ENCODE results near the gene RBM10. TPM values are rescaled to one million over a fixed set of nuclear protein-coding genes. Genes with fewer than 3 reads are reported as not detected.

The RBM10 gene
- total RNA-seq, 5 donors from 2014 or later (not counting 1 experiment from before 2014, with no cell fraction given) = 37.3 to 60.3 (median 55.8) TPM

DNA sequence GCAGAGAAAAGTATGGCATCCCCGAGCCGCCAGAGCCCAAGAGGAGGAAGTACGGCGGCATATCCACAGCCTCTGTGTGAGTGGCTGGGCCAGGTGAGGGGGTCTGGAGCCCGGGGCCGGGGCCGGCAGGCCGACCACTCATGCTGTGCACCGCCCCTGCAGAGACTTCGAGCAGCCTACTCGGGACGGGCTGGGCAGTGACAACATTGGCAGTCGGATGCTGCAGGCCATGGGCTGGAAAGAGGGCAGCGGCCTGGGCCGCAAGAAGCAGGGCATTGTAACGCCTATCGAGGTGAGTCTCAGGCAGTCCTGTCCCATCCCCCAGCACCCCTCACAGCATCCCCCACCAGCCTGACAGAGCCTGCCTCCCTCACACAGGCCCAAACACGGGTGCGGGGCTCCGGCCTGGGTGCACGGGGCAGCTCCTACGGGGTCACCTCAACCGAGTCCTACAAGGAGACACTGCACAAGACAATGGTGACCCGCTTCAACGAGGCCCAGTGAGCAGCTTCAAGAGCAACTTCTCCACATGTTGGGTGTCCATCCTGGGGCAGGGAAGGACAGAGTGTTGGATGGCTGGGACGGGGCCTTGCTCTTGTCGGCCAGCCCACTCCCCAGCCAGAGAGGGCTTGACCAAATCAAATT, 41.2 kb downstream of the RBM10 start:
- Histone ChIP-seq H3K9me3 (no peaks in the 10 kb centered on the region), H3K36me3 (ENCODE audit: control insufficient read depth in 2 of 2, extremely low read depth in 1 of 2, insufficient read depth in 1 of 2, low read length in 1 of 2) (peaks cover 12 to 33% of the 10 kb centered on the region in 2 donors), H3K4me3 (ENCODE audit: control insufficient read depth in 1 of 2, extremely low read depth in 1 of 2, low read length in 1 of 2) (no peak overlapping the region), H3K27me3 (replicated peaks in 1 of 2; ENCODE audit: control insufficient read depth in 2 of 2, extremely low read depth in 1 of 2, insufficient read depth in 2 of 2, low read length in 1 of 2) (no peaks in the 10 kb centered on the region), H3K4me1 (ENCODE audit: control insufficient read depth in 1 of 2, extremely low read depth in 1 of 2, insufficient read depth in 2 of 2, low read length in 2 of 2) (peaks cover 0 to 5% of the 10 kb centered on the region in 2 experiments), H3K27ac (ENCODE audit: low read length) (no peak overlapping the region)
- ATAC-seq (replicated peaks in 1 of 4) = no peak
- ChIA-PET CTCF (no interaction called here), POLR2A (interaction anchor here in 1 of 2 donors (0.6 kb wide), 1 partner anchor 47 kb away, joined by 12 read pairs; the partner anchor contains the start of gene USP11)
- WGBS (ENCODE audit: insufficient coverage) = 95% methylated on average over 15 of the region's 27 CpGs
- Mint-ChIP-seq H3K27ac (no peak overlapping the region), H3K36me3 (peaks cover 14% of the 10 kb centered on the region), H3K4me3 (no peak overlapping the region), H3K9me3 (no peaks in the 10 kb centered on the region), H3K27me3 (peaks cover 0 to 5% of the 10 kb centered on the region in 2 donors), H3K4me1 (peaks cover 6 to 10% (median 10%) of the 10 kb centered on the region in 3 donors)
- no peak for DNase-seq

DNA sequence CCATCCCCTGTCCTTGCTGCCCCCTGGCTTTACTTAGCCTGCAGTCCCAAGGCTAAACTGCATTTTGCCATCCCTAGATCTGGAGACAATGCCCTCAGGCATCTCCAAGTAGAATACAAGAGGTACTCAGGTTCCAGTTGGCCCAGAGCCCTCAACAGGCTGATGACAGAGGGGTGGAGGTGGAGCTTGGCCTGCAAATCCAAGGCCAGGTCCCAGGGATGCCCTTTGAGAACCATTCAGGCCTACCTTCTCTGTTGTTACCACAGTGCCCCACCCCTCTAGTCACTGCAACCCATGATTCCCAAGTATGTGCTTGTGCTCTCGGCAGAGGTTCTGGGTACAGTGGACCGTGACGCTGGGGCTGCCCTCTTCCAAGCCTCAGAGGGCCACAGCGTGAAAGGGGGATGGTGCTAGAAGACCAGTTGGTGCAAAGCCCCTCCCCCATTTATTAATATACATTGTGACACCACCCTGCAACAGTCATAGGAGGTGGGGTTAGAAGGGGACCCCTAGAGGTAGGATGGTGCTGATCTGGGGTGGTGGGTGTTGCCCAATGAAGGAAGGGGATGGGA, 42.2 kb downstream of the RBM10 start:
- ATAC-seq (replicated peaks in 1 of 4) (no peak), DNase-seq (no peak)
- ChIA-PET POLR2A (no interaction called here), CTCF (no interaction called here)
- Mint-ChIP-seq H3K27ac (peak overlapping the region in 1 of 2 donors; percentile 70), H3K27me3 (peaks cover 0 to 5% of the 10 kb centered on the region in 2 donors), H3K9me3 (no peaks in the 10 kb centered on the region), H3K4me1 (peaks cover 12 to 17% (median 13%) of the 10 kb centered on the region in 3 donors), H3K36me3 (peaks cover 10% of the 10 kb centered on the region), H3K4me3 (no peak overlapping the region)
- Histone ChIP-seq H3K4me3 (ENCODE audit: control insufficient read depth in 1 of 2, extremely low read depth in 1 of 2, low read length in 1 of 2) (no peak overlapping the region), H3K36me3 (ENCODE audit: control insufficient read depth in 2 of 2, extremely low read depth in 1 of 2, insufficient read depth in 1 of 2, low read length in 1 of 2) (peaks cover 10 to 23% of the 10 kb centered on the region in 2 donors), H3K4me1 (ENCODE audit: control insufficient read depth in 1 of 2, extremely low read depth in 1 of 2, insufficient read depth in 2 of 2, low read length in 2 of 2) (peaks cover 4 to 11% of the 10 kb centered on the region in 2 experiments), H3K27ac (ENCODE audit: low read length) (no peak overlapping the region), H3K27me3 (replicated peaks in 1 of 2; ENCODE audit: control insufficient read depth in 2 of 2, extremely low read depth in 1 of 2, insufficient read depth in 2 of 2, low read length in 1 of 2) (no peaks in the 10 kb centered on the region), H3K9me3 (no peaks in the 10 kb centered on the region)
- WGBS (ENCODE audit: insufficient coverage) = no CpG with 5 or more reads among the region's 4 CpGs

DNA sequence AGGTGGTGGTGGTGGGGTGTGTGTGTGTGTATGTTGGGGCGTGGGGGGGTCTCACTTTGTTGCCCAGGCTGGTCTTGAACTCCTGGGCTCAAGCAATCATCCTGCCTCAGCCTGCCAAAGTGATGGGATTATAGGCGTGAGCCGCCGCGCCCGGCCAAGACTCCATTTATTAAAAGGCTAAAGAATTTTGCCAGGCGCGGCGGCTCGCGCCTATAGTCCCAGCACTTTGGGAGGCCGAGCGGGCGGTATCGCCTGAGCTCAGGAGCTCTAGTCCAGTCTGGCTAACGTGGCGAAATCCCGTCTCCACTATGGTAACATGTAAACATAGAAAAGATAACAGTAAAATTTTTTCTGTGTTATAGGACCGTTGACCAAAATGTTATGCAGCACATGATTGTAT, 44.9 kb downstream of the RBM10 start:
- H3K27ac ChIP-seq (ENCODE audit: low read length) = peak overlapping the region; percentile 79
- Mint-ChIP-seq H3K9me3 (no peaks in the 10 kb centered on the region), H3K27ac (no peak overlapping the region), H3K4me3 (no peak overlapping the region), H3K27me3 (peaks cover 0 to 3% of the 10 kb centered on the region in 2 donors), H3K36me3 (peaks cover 3% of the 10 kb centered on the region), H3K4me1 (peaks cover 25 to 33% (median 32%) of the 10 kb centered on the region in 3 donors)
- no peak for DNase-seq
- POLR2A ChIA-PET = interaction anchor here in 1 of 2 donors (0.5 to 1.7 kb wide), 2 partner anchors 28 to 48 kb away, joined by 7 to 8 read pairs; partner anchors contain the start of gene CDK16
- WGBS (ENCODE audit: insufficient coverage) = no CpG with 5 or more reads among the region's 19 CpGs
- peaks cover 7 to 8% of the 10 kb centered on the region in 2 donors for H3K36me3 ChIP-seq (ENCODE audit: control insufficient read depth in 2 of 2, extremely low read depth in 1 of 2, insufficient read depth in 1 of 2, low read length in 1 of 2)
- peaks cover 15 to 27% of the 10 kb centered on the region in 2 experiments for H3K4me1 ChIP-seq (ENCODE audit: control insufficient read depth in 1 of 2, extremely low read depth in 1 of 2, insufficient read depth in 2 of 2, low read length in 2 of 2)
- ATAC-seq (replicated peaks in 1 of 4) = no peak
- H3K27me3 ChIP-seq (replicated peaks in 1 of 2; ENCODE audit: control insufficient read depth in 2 of 2, extremely low read depth in 1 of 2, insufficient read depth in 2 of 2, low read length in 1 of 2) = no peaks in the 10 kb centered on the region
- no peak overlapping the region for H3K4me3 ChIP-seq (ENCODE audit: control insufficient read depth in 1 of 2, extremely low read depth in 1 of 2, low read length in 1 of 2)
- CTCF ChIA-PET = interaction anchor here in 1 of 2 donors (1.0 to 3.0 kb wide), 3 partner anchors 28 to 195 kb away, joined by 4 to 14 read pairs (median 5); partner anchors contain the start of genes NDUFB11 and RBM10
- no peaks in the 10 kb centered on the region for H3K9me3 ChIP-seq

DNA sequence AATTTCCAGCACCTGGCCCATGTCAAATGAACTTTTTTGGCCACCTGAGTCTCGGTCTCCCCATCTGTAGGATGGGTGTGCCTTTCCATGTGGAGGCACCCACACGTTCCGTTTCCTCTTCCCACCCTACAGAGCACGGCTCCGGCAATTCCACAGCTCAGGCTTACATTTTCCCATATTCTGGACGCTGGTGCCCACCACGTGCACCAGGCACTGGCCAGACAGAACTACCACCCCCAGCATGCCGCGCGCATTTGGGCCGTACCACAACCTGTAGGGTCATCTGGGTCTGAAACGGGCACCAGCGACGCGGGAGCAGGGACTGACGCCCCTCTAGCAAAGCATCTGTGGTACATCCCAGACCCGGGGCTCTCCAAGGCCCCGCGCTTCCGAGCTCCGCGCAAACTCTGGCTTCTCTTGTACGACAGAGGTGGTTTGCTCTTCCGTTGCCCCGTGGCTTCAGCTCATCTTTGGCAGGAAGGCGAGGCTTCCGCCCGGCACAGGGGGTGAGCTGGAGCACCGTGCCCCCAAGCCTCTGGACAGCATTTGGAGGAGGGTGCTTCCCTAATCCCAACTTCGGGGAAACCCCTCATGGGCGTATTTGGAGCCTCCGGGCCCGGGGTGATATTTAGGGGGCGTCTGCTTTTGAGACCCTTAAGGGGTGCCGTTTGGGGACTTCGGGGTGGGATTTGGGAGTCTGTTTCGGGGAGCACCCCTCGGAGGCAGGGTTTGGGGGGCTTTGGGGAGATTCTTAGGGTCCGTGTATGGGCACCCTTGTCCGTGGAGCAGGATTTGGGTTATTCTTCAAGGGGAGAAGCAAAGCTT, 45.6 kb downstream of the RBM10 start:
- Mint-ChIP-seq H3K27me3 (peaks cover 0 to 3% of the 10 kb centered on the region in 2 donors), H3K36me3 (peaks cover 3% of the 10 kb centered on the region), H3K4me1 (peaks cover 33 to 40% (median 37%) of the 10 kb centered on the region in 3 donors), H3K4me3 (peak overlapping the region; percentile 85 to 92 (median 91)), H3K27ac (peak overlapping the region; percentile 92 to 94), H3K9me3 (no peaks in the 10 kb centered on the region)
- DNase-seq = peak; percentile 48 to 89 (median 74)
- WGBS (ENCODE audit: insufficient coverage) = 0% methylated on average over 19 of the region's 40 CpGs
- Histone ChIP-seq H3K27ac (ENCODE audit: low read length) (peak overlapping the region; percentile 79), H3K4me1 (ENCODE audit: control insufficient read depth in 1 of 2, extremely low read depth in 1 of 2, insufficient read depth in 2 of 2, low read length in 2 of 2) (peaks cover 17 to 34% of the 10 kb centered on the region in 2 experiments), H3K27me3 (replicated peaks in 1 of 2; ENCODE audit: control insufficient read depth in 2 of 2, extremely low read depth in 1 of 2, insufficient read depth in 2 of 2, low read length in 1 of 2) (no peaks in the 10 kb centered on the region), H3K9me3 (no peaks in the 10 kb centered on the region), H3K4me3 (ENCODE audit: control insufficient read depth in 1 of 2, extremely low read depth in 1 of 2, low read length in 1 of 2) (peak overlapping the region; percentile 60 to 79), H3K36me3 (ENCODE audit: control insufficient read depth in 2 of 2, extremely low read depth in 1 of 2, insufficient read depth in 1 of 2, low read length in 1 of 2) (peaks cover 3 to 8% of the 10 kb centered on the region in 2 donors)
- CTCF ChIA-PET = interaction anchor here in 1 of 2 donors (0.6 to 3.0 kb wide), 4 partner anchors 27 to 333 kb away, joined by 4 to 14 read pairs (median 4); partner anchors contain the start of genes NDUFB11 and RBM10
- peak; percentile 71 to 79 (median 76) for ATAC-seq (replicated peaks in 1 of 4)
- POLR2A ChIA-PET = interaction anchor here (0.6 to 1.7 kb wide), 4 partner anchors 9 to 191 kb away, joined by 3 to 8 read pairs (median 3); partner anchors contain the start of genes CDK16 (in 1 of the 2) and USP11 (in 1 of the 2)

GRCh38 chrX:47191331-47191730, 46.3 kb downstream of the RBM10 start:
- Mint-ChIP-seq H3K4me3 (peak overlapping the region; percentile 85 to 92 (median 91)), H3K4me1 (peaks cover 40 to 47% (median 44%) of the 10 kb centered on the region in 3 donors), H3K27me3 (peaks cover 0 to 3% of the 10 kb centered on the region in 2 donors), H3K9me3 (no peaks in the 10 kb centered on the region), H3K36me3 (no peaks in the 10 kb centered on the region), H3K27ac (peak overlapping the region; percentile 92 to 94)
- H3K36me3 ChIP-seq (ENCODE audit: control insufficient read depth in 2 of 2, extremely low read depth in 1 of 2, insufficient read depth in 1 of 2, low read length in 1 of 2) = peaks cover 0 to 8% of the 10 kb centered on the region in 2 donors
- H3K27ac ChIP-seq (ENCODE audit: low read length) = peak overlapping the region; percentile 79
- ATAC-seq (replicated peaks in 1 of 4) (peak in 2 of 4 experiments; percentile 5 to 17), DNase-seq (peak in 33 of 35 experiments; percentile 10 to 69 (median 37))
- 0% methylated on average over 7 of the region's 26 CpGs for WGBS (ENCODE audit: insufficient coverage)
- POLR2A ChIA-PET = interaction anchor here in 1 of 2 donors (0.6 to 1.7 kb wide), 3 partner anchors 27 to 121 kb away, joined by 3 to 8 read pairs (median 3); partner anchors contain the start of genes CDK16 and USP11
- CTCF ChIA-PET = interaction anchor here (0.6 to 3.0 kb wide), 4 partner anchors 46 to 194 kb away, joined by 3 to 14 read pairs (median 6); partner anchors contain the start of genes NDUFB11 (in 1 of the 2) and RBM10 (in 1 of the 2)
- peak overlapping the region; percentile 60 to 79 for H3K4me3 ChIP-seq (ENCODE audit: control insufficient read depth in 1 of 2, extremely low read depth in 1 of 2, low read length in 1 of 2)
- H3K4me1 ChIP-seq (ENCODE audit: control insufficient read depth in 1 of 2, extremely low read depth in 1 of 2, insufficient read depth in 2 of 2, low read length in 2 of 2) = peaks cover 22 to 41% of the 10 kb centered on the region in 2 experiments
- H3K9me3 ChIP-seq = no peaks in the 10 kb centered on the region
- H3K27me3 ChIP-seq (replicated peaks in 1 of 2; ENCODE audit: control insufficient read depth in 2 of 2, extremely low read depth in 1 of 2, insufficient read depth in 2 of 2, low read length in 1 of 2) = no peaks in the 10 kb centered on the region

All from T-cell (primary cell).